Subcutaneous adipose tissue (tissue), 4 donors: ENCODE data around the gene DMBX1. TPM values are rescaled to one million over a fixed set of nuclear protein-coding genes. Genes with fewer than 3 reads are reported as not detected.

Experiments
- total RNA-seq, 4 donors: library from RNA; depleted of rRNA; stranded (reverse); fragments of >200 nt; gene quantifications; one replicate each; pipeline ENCODE4 v1.1.0, GENCODE V29; 2016
- TF ChIP-seq, protein P1 (sequence below): fragments of 450-650 bp; IDR thresholded peaks from one replicate; pipeline ENCODE4 v1.5.1; 2016; ENCODE audit warnings: low read depth, mild to moderate bottlenecking, control low read depth, antibody characterized with exemption, moderate library complexity

The DMBX1 gene
- total RNA-seq, 4 donors from 2014 or later: not detected

DNA sequence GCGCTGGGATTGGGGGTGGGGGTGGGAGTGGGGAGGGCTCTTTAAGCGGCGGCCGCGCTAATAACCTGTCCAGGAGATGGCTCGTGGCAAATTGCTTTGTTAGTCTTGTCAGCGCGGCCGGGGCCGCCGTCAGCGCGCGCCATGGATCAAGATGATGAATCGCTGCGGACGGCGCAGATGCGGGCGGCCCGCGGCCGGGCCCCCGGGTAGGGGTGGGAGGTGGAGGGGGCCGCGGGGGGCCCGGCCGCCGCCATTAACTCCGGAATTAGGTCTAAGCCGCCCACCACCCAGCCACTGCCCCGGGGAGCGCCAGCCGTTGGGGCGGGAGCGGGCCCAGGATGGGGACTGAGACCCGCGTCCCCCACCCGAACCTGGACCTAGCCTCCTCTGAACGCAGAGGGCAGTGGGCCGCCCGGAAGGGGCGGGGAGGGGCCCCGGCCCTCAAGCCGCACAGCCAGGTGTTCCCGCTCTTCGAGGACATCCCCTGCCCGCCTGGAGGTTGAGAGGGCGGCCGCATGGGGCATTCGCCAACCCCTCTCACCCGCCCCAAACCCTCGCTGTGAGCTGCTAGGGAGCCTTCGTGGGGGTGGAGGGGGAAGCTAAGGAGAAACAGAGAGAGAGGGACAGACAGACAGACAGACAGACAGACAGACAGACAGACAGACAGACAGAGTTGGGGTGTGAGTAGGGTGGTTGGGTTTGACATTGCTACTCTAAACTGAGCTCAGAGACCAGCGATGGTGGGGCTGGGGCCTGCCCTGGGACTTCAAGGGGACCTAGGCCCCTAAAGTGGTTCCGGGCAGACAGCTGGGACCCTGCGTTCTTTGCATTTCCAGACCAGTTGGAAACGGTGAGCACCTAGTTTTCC lies 3.8 kb upstream of the DMBX1 start:
- TF ChIP-seq, protein P1, sequence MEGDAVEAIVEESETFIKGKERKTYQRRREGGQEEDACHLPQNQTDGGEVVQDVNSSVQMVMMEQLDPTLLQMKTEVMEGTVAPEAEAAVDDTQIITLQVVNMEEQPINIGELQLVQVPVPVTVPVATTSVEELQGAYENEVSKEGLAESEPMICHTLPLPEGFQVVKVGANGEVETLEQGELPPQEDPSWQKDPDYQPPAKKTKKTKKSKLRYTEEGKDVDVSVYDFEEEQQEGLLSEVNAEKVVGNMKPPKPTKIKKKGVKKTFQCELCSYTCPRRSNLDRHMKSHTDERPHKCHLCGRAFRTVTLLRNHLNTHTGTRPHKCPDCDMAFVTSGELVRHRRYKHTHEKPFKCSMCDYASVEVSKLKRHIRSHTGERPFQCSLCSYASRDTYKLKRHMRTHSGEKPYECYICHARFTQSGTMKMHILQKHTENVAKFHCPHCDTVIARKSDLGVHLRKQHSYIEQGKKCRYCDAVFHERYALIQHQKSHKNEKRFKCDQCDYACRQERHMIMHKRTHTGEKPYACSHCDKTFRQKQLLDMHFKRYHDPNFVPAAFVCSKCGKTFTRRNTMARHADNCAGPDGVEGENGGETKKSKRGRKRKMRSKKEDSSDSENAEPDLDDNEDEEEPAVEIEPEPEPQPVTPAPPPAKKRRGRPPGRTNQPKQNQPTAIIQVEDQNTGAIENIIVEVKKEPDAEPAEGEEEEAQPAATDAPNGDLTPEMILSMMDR: no peak

DNA sequence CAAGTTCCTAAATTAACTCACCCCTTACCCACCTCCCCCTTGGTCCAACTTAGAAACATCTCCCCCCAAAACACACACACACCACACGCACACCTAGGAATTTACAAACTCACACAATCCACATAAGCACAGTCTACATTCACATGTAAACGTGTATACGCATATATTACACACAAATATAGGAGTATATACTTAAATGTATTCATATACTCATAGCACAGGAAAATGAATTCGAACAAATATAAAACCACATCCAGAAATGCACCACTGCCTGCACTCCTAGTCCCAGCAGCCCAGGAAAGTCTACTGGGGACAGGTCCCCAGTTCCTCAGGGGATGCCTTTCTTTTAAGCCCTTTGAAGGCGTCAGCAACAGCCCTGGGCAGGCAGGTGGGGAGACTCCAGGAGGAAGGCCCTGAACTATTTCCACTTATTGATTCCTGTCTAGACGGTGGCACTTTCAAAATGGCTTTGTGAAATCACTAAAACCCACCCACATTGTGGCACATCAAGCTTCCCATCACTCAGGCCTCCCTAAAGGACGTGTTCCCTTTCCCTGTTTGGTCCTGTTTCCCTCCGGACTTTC lies 3.1 kb upstream of the DMBX1 start:
- TF ChIP-seq, protein P1: no peak

DNA sequence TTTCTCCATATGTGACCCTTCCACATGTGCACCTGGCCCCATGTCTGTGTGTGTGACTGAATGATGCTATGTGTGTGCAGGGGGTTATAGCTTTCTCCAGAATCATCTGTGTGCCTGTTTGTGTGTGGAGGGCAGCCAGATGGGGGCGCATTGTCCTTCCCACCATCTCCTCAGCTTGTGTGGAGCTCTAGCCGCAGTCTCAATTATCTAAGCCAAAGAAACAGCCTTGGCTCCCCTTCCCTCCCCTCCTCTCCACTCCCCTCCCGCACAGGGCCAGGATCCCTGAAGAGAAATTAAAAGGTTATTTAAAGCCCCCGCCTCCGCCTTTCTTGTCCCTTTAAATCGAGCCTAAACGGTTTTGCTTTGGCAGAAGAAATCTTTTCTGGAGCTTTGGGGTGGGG lies 1.8 kb upstream of the DMBX1 start:
- TF ChIP-seq, protein P1: no peak

DNA sequence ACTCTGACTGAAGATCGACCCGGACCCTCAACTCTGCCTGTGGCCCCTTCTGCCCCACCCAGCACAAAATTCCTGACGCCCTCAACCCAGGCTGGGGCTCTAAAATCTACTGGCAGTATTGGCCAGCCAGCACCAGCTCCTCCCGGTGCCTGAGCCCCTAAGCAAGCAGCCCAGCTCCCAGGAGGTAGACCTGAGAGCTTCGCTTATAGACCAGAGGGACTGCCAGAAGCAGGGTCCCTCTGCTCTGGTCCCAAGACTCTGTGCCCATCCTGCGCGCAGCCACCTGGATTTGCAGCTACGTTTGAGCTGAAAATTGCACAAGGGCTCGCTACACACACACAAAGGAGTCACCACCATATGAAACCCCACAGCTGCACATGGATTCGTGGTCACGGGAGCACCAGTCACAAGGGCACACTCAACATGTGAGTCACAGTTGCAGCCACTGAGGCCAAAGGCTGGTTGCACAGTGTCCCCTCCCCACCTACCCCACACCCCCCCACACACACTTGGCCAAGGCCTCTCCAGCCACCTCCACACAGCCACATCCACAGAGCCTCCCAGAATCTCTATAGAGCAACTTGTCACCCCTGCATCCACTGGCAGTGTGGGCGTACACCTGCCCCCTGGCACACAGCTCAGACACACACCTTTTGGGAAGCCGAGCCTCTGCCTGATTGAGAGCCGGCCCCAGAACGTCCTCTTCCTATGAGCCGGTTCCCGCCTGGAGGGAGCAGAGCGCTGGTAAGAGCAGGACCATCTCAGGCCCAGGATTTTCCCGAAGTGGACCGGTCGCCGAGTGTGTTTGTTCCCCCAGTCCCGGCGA lies 1.1 kb upstream of the DMBX1 start:
- TF ChIP-seq, protein P1: no peak

DNA sequence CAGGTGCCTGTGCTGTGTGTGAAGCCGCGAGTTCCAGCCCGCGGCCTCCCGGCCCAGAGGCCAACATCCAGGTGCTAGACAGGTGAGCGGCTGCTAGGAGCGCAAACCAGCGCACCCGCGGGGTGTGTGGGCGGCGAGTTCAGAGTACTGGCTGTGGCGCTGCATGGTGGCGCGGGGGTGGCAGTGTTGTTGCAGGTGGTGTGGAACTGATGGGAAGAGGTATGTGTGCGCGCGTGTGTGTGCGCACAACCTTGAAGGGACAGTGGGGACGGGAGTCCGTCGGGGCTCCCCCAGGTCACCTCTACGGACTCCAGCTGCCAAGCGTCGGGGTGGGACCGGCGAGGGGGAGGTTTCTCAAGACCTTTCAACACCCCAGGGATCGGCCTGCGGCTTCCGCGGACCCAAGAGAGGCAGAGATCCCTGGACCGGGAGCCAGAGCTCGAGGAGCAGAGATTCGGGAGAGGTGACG lies 433 bp upstream of the DMBX1 start:
- TF ChIP-seq, protein P1: no peak

DNA sequence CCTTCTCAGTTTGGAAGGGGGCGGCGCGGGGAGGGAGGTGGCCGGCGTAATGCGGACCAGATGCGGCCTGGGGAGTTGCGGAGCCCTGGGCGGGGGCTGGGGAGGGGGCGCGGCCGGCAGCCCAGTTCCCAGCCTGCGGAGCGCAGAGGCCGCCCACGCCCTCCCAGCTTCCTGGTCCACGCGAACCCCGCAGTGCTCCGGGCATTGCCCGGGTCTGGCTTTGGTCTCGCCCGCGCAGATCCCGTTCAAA lies 695 bp downstream of the DMBX1 start:
- TF ChIP-seq, protein P1: no peak
